ENCODE measurements around the gene TIE1.

Gene TIE1

GRCh38 chr1:43300378-43301094 lies at the start of gene TIE1:
TSS of gene TIE1 (plus strand) at chr1:43300982. CDS start at chr1:43301072, 90 bp downstream.
- in situ Hi-C loops (cut with MboI; ENCODE audit: low sequenced_read_pairs, unreplicated experiment), result no loop called here
- no peak for TF ChIP-seq CTCF (IDR thresholded peaks at IDR 0.05; ENCODE audit: borderline replicate concordance, control extremely low read depth, extremely low read depth, insufficient read depth, missing control alignments)
- DNase-seq (ENCODE audit: low spot score), result no peak

GRCh38 chr1:43251024-43251423 lies 49.8 kb upstream of the TIE1 start:
- no peak for DNase-seq (ENCODE audit: low spot score)
- TF ChIP-seq CTCF (IDR thresholded peaks at IDR 0.05; ENCODE audit: borderline replicate concordance, control extremely low read depth, extremely low read depth, insufficient read depth, missing control alignments), result no peak
- in situ Hi-C loops (cut with MboI; ENCODE audit: low sequenced_read_pairs, unreplicated experiment), result no loop called here

- TF ChIP-seq CTCF (IDR thresholded peaks at IDR 0.05; ENCODE audit: borderline replicate concordance, control extremely low read depth, extremely low read depth, insufficient read depth, missing control alignments), result no peak
- DNase-seq (ENCODE audit: low spot score), result no peak
- in situ Hi-C loops (cut with MboI; ENCODE audit: low sequenced_read_pairs, unreplicated experiment), result no loop called here
Measured at GRCh38 chr1:43252225-43252624, 48.6 kb upstream of the TIE1 start.

GRCh38 chr1:43253173-43253572 lies 47.6 kb upstream of the TIE1 start:
- DNase-seq (ENCODE audit: low spot score), result no peak
- in situ Hi-C loops (cut with MboI; ENCODE audit: low sequenced_read_pairs, unreplicated experiment), result no loop called here
- TF ChIP-seq CTCF (IDR thresholded peaks at IDR 0.05; ENCODE audit: borderline replicate concordance, control extremely low read depth, extremely low read depth, insufficient read depth, missing control alignments), result no peak

- DNase-seq (ENCODE audit: low spot score), result no peak
- in situ Hi-C loops (cut with MboI; ENCODE audit: low sequenced_read_pairs, unreplicated experiment), result no loop called here
- no peak for TF ChIP-seq CTCF (IDR thresholded peaks at IDR 0.05; ENCODE audit: borderline replicate concordance, control extremely low read depth, extremely low read depth, insufficient read depth, missing control alignments)
Measured at GRCh38 chr1:43253876-43254275, 46.9 kb upstream of the TIE1 start.

- DNase-seq (ENCODE audit: low spot score), result no peak
- no peak for TF ChIP-seq CTCF (IDR thresholded peaks at IDR 0.05; ENCODE audit: borderline replicate concordance, control extremely low read depth, extremely low read depth, insufficient read depth, missing control alignments)
- in situ Hi-C loops (cut with MboI; ENCODE audit: low sequenced_read_pairs, unreplicated experiment), result no loop called here
Measured at GRCh38 chr1:43255438-43256210, 45.2 kb upstream of the TIE1 start.

Measured in GM13976 (cell line).